GM12878 (cell line): Measurements from ENCODE around the gene TADA3. TPM values are rescaled to one million over a fixed set of nuclear protein-coding genes. Genes with fewer than 3 reads are reported as not detected.

Experiments used
- ATAC-seq: fragments of 200-7000 bp; cut with Tn5 transposase; 3 replicates; pipeline ENCODE4 v1.9.1; 2020; ENCODE audit warnings: mild to moderate bottlenecking, moderate library complexity
- BruUV-seq: library from RNA; stranded (reverse); fragments of 400-500 nt; replicated peaks from 2 replicates; lab custom pipeline; 2021; lab: Mats Ljungman, UMichigan
- CTCF ChIA-PET: fragments of 300-600 bp; sonication (Branson Sonifier 250); formaldehyde crosslinking; extraction: SDS; loops from one replicate; lab custom pipeline; 2021; ENCODE audit warnings: inconsistent platforms; lab: Yijun Ruan, JAX
- POLR2A ChIA-PET: fragments of 350-600 bp; formaldehyde crosslinking; extraction: SDS; loops from one replicate; lab custom pipeline; 2021; ENCODE audit warnings: inconsistent platforms; lab: Charles Lee
- RAD21 ChIA-PET: fragments of 300-600 bp; sonication (Branson Sonifier 250); formaldehyde crosslinking; loops from one replicate; lab custom pipeline; 2023; ENCODE audit warnings: antibody characterized with exemption; ENCODE audit not compliant: unreplicated experiment; lab: Charles Lee
- SMC1A ChIA-PET: fragments of 300-600 bp; sonication (Branson Sonifier 250); formaldehyde crosslinking; loops from one replicate; lab custom pipeline; 2023; ENCODE audit not compliant: unreplicated experiment, uncharacterized antibody; lab: Charles Lee
- DNase-seq: peaks from one replicate; pipeline ENCODE4 v3.0.0-alpha.2; 2011; ENCODE audit warnings: low read depth, low spot score
- FAIRE-seq: peaks from 3 replicates; lab custom pipeline; 2011; peaks lifted over from hg19 to GRCh38; lab: Jason Lieb, UNC
- H2AFZ ChIP-seq: 2 replicates; pipeline ENCODE4 v1.6.0; 2011; ENCODE audit warnings: low read depth, low read length, control low read depth; ENCODE audit not compliant: control insufficient read depth
- H3K27ac ChIP-seq: 2 replicates; pipeline ENCODE4 v1.5.1; 2011; ENCODE audit warnings: control low read depth; ENCODE audit not compliant: control insufficient read depth, insufficient read depth
- H3K27me3 ChIP-seq, 2 experiments: replicated peaks in 1 of 2; 2 replicates each; pipeline versions ENCODE4 v1.6.0 to v1.6.1; 2011; ENCODE audit warnings: low read length in 1 of 2; ENCODE audit not compliant: control insufficient read depth in 2 of 2, insufficient read depth in 2 of 2
- H3K36me3 ChIP-seq, 2 experiments: 2 replicates each; pipeline ENCODE4 v1.5.1; 2011; ENCODE audit warnings: low read length in 1 of 2; ENCODE audit not compliant: control insufficient read depth in 2 of 2, insufficient read depth in 2 of 2
- H3K4me1 ChIP-seq: 2 replicates; pipeline ENCODE4 v1.6.1; 2011; ENCODE audit warnings: mild to moderate bottlenecking, low read length, moderate library complexity, mixed read lengths; ENCODE audit not compliant: control insufficient read depth, insufficient read depth
- H3K4me2 ChIP-seq: 2 replicates; pipeline ENCODE4 v1.6.0; 2011; ENCODE audit warnings: control low read depth; ENCODE audit not compliant: control insufficient read depth, insufficient read depth
- H3K4me3 ChIP-seq: fragments of 200-600 bp; sonication (generic); 2 replicates; pipeline ENCODE4 v1.5.1; 2016
- H3K79me2 ChIP-seq: 2 replicates; pipeline ENCODE4 v1.6.0; 2011; ENCODE audit warnings: low read length; ENCODE audit not compliant: control insufficient read depth, insufficient read depth
- H3K9ac ChIP-seq: 2 replicates; pipeline ENCODE4 v1.8.0; 2011; ENCODE audit warnings: low read length, control low read depth, mixed read lengths; ENCODE audit not compliant: control insufficient read depth, insufficient read depth
- H3K9me3 ChIP-seq: replicated peaks from 3 replicates; pipeline ENCODE4 v1.5.1; 2011; ENCODE audit warnings: mild to moderate bottlenecking, low read length; ENCODE audit not compliant: control insufficient read depth, insufficient read depth
- H4K20me1 ChIP-seq: 2 replicates; pipeline ENCODE4 v1.6.0; 2011; ENCODE audit not compliant: control insufficient read depth, insufficient read depth
- CHD2 ChIP-seq: IDR thresholded peaks from 2 replicates; pipeline ENCODE4 v1.6.1; 2011; ENCODE audit warnings: low read depth, low read length, improper control_type of control experiment, borderline replicate concordance
- CHD4 ChIP-seq: fragments of 200-600 bp; sonication (generic); IDR thresholded peaks from 2 replicates; pipeline ENCODE4 v1.6.1; 2016; ENCODE audit warnings: mild to moderate bottlenecking
- IKZF2 ChIP-seq, 2 experiments: fragments of 450-650 bp; IDR thresholded peaks; 2 replicates each; pipeline ENCODE4 v1.6.1; 2017; ENCODE audit warnings: mild to moderate bottlenecking in 2 of 2, moderate library complexity in 2 of 2
- NFXL1 ChIP-seq: fragments of 450-650 bp; IDR thresholded peaks from 2 replicates; pipeline ENCODE4 v1.6.1; 2017; ENCODE audit warnings: antibody characterized with exemption, mild to moderate bottlenecking, borderline replicate concordance
- NRF1 ChIP-seq: conservative IDR thresholded peaks from 2 replicates; pipeline ENCODE4 v1.6.1; 2011; ENCODE audit warnings: mild to moderate bottlenecking, low read depth, low read length, improper control_type of control experiment
- PML ChIP-seq: IDR thresholded peaks from 2 replicates; pipeline ENCODE4 v1.6.1; 2012; ENCODE audit warnings: low read length, inconsistent platforms
- POU2F2 ChIP-seq: IDR thresholded peaks from 3 replicates; pipeline ENCODE4 v1.6.1; 2011; ENCODE audit warnings: low read depth, mild to moderate bottlenecking, low read length, borderline replicate concordance
- WGBS: methylation state at CpG from one replicate; pipeline ENCODE4 v1.1.6; 2016; ENCODE audit warnings: low lambda C conversion rate; ENCODE audit not compliant: insufficient replicate concordance, insufficient coverage; ENCODE audit errors: missing lambda C conversion rate; 5-methylcytosine and 5-hydroxymethylcytosine counted together
- in situ Hi-C: fragments of 300-500 bp; cut with MboI; formaldehyde crosslinking; loops from 9 replicates; pipeline ENCODE4 v1.14.3; 2018; ENCODE audit warnings: mixed read lengths
- intact Hi-C: fragments of 100-400 bp; cut with micrococcal nuclease; formaldehyde crosslinking; loops from one replicate; pipeline ENCODE4 v1.14.2; 2022; ENCODE audit not compliant: unreplicated experiment
- polyA plus RNA-seq, 11 experiments: library from polyadenylated mRNA; depleted of rRNA in 4 of 11; unstranded in 6 of 11; stranded (reverse) in 5 of 11; fragments of >200 nt; fragmentation: Nextera tagmentation in 4 of 11; fragmentation: Illumina TruSeq in 1 of 11; extraction: Ambion mirVana in 4 of 11; extraction: Trizol in 1 of 11; gene quantifications; 1 replicate in 1 of 11; 2 replicates in 10 of 11; pipeline versions ENCODE4 v1.2.1 to v1.2.3, GENCODE V29; 2011 to 2016; ENCODE audit warnings: inconsistent platforms in 2 of 11, missing spikeins in 2 of 11, low read depth in 1 of 11
- total RNA-seq, 4 experiments: library from RNA; depleted of rRNA in 3 of 4; stranded (reverse); fragments of >200 nt in 3 of 4; fragmentation: Illumina TruSeq in 1 of 4; extraction: Trizol in 1 of 4; gene quantifications; 2 replicates each; pipeline versions ENCODE4 v1.2.1 to v1.2.3, GENCODE V29; 2013 to 2021
- TF ChIP-seq, protein P1 (sequence below): IDR thresholded peaks from 2 replicates; pipeline ENCODE4 v1.6.1; 2011; ENCODE audit warnings: low read depth, mild to moderate bottlenecking, low read length, moderate library complexity, borderline replicate concordance; ENCODE audit errors: extremely low read depth

Gene TADA3
- total and polyA plus RNA-seq, 10 of the 15 experiments (the other 5 are each of a cell fraction or from before 2014, with no cell fraction given), result 2.6 to 71.2 (median 51.0) TPM

DNA sequence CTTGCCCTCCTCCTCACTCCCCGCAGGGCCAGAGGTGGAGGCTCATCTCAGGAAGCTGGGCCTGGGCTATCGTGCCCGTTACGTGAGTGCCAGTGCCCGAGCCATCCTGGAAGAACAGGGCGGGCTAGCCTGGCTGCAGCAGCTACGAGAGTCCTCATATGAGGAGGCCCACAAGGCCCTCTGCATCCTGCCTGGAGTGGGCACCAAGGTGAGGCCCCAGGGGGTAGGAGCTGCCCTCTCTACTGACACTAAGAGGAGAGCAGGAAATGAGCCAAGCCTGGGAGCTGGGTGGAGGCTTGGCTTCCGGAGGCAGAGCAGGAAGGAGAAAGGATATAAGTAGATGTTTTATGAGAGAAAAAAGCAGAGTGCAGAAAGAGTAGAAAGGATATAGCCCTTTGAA is 37.6 kb downstream of the TADA3 start:
- Histone ChIP-seq H3K4me2 (no peak overlapping the region), H4K20me1 (no peaks in the 10 kb centered on the region), H3K4me1 (peaks cover 21% of the 10 kb centered on the region), H3K9ac (no peak overlapping the region), H2AFZ (no peak overlapping the region), H3K27ac (no peak overlapping the region), H3K79me2 (peaks cover 15% of the 10 kb centered on the region), H3K4me3 (no peak overlapping the region), H3K27me3 (no peaks in the 10 kb centered on the region), H3K9me3 (no peaks in the 10 kb centered on the region), H3K36me3 (peaks cover 2 to 9% of the 10 kb centered on the region in 2 experiments; a peak in 3 of 4 replicates)
- ATAC-seq (no peak), FAIRE-seq (no peak), DNase-seq (no peak)
- ChIA-PET SMC1A (no interaction called here), RAD21 (no interaction called here), POLR2A (interaction anchor here (0.9 kb wide), 1 partner anchor 42 kb away, joined by 3 read pairs; no protein-coding TSS in a partner anchor), CTCF (no interaction called here)
- no TSS peak for BruUV-seq
- in situ Hi-C loops, result no loop called here
- TF ChIP-seq, protein P1, sequence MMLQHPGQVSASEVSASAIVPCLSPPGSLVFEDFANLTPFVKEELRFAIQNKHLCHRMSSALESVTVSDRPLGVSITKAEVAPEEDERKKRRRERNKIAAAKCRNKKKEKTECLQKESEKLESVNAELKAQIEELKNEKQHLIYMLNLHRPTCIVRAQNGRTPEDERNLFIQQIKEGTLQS, result no peak
- TF ChIP-seq IKZF2 (IDR thresholded peaks at IDR 0.05) (no peak), POU2F2 (no peak), CHD2 (no peak), NFXL1 (no peak), NRF1 (no peak), CHD4 (no peak), PML (no peak)
- WGBS, result 98% methylated on average over 8 of the region's 8 CpGs
- intact Hi-C loops, result no loop called here
